MM.1S (cell line): ENCODE results near the gene RNASE8.

Experiments used
- DNase-seq: peaks from one replicate; pipeline ENCODE4 v3.0.0-alpha.2; 2015
- H2AFZ ChIP-seq: fragments of 300-600 bp; sonication (generic); 2 replicates; pipeline ENCODE4 v1.6.0; 2016; ENCODE audit warnings: antibody characterized with exemption, low read length
- H3F3A ChIP-seq: fragments of 300-600 bp; sonication (generic); 2 replicates; pipeline ENCODE4 v1.6.1; 2016; ENCODE audit warnings: mild to moderate bottlenecking, antibody characterized with exemption, low read length, moderate library complexity, mixed read lengths; ENCODE audit not compliant: insufficient read depth
- H3K27ac ChIP-seq: fragments of 300-600 bp; sonication (generic); 2 replicates; pipeline ENCODE4 v1.5.1; 2016; ENCODE audit warnings: mild to moderate bottlenecking, low read length
- H3K27me3 ChIP-seq: fragments of 300-600 bp; sonication (generic); replicated peaks from 2 replicates; pipeline ENCODE4 v1.6.0; 2016; ENCODE audit warnings: low read length; ENCODE audit not compliant: insufficient read depth
- H3K36me3 ChIP-seq: fragments of 300-600 bp; sonication (generic); replicated peaks from 2 replicates; pipeline ENCODE4 v1.6.1; 2016; ENCODE audit warnings: mild to moderate bottlenecking, low read length, mixed read lengths; ENCODE audit not compliant: insufficient read depth
- H3K4me1 ChIP-seq: fragments of 300-600 bp; sonication (generic); 2 replicates; pipeline ENCODE4 v1.6.1; 2016; ENCODE audit warnings: low read length, mixed read lengths
- H3K4me2 ChIP-seq: fragments of 300-600 bp; sonication (generic); 2 replicates; pipeline ENCODE4 v1.6.0; 2016; ENCODE audit warnings: low read depth, low read length
- H3K4me3 ChIP-seq: fragments of 300-600 bp; sonication (generic); 2 replicates; pipeline ENCODE4 v1.5.1; 2016; ENCODE audit warnings: low read length, mixed read lengths
- H3K79me2 ChIP-seq: fragments of 300-600 bp; sonication (generic); 2 replicates; pipeline ENCODE4 v1.6.1; 2016; ENCODE audit warnings: mixed run types, low read length, mixed read lengths
- H3K9ac ChIP-seq: fragments of 300-600 bp; sonication (generic); 2 replicates; pipeline ENCODE4 v1.6.1; 2016; ENCODE audit warnings: low read length, mixed read lengths
- H3K9me2 ChIP-seq: fragments of 300-600 bp; sonication (generic); replicated peaks from 2 replicates; pipeline ENCODE4 v1.6.1; 2016; ENCODE audit warnings: mild to moderate bottlenecking, low read length, mixed read lengths; ENCODE audit not compliant: insufficient read depth
- H3K9me3 ChIP-seq: fragments of 300-600 bp; sonication (generic); replicated peaks from 2 replicates; pipeline ENCODE4 v1.6.1; 2016; ENCODE audit warnings: mild to moderate bottlenecking, low read length, mixed read lengths; ENCODE audit not compliant: insufficient read depth
- H4K20me1 ChIP-seq: fragments of 300-600 bp; sonication (generic); 2 replicates; pipeline ENCODE4 v1.6.1; 2016; ENCODE audit warnings: mild to moderate bottlenecking, low read length, moderate library complexity, mixed read lengths; ENCODE audit not compliant: insufficient read depth
- EZH2 ChIP-seq: fragments of 300-600 bp; sonication (generic); optimal IDR thresholded peaks from 2 replicates; pipeline ENCODE3; 2017; ENCODE audit warnings: low read depth, mild to moderate bottlenecking, antibody characterized with exemption, low read length, mixed read lengths
- EZH2phosphoT487 ChIP-seq: fragments of 300-600 bp; sonication (generic); IDR thresholded peaks from 2 replicates; pipeline ENCODE4 v1.6.1; 2018; ENCODE audit warnings: antibody characterized with exemption, low read length
- TF ChIP-seq, protein P1 (sequence below): fragments of 300-600 bp; sonication (generic); IDR thresholded peaks from 2 replicates; pipeline ENCODE4 v1.5.1; 2016; ENCODE audit warnings: antibody characterized with exemption, low read length, mixed read lengths

The RNASE8 gene

DNA sequence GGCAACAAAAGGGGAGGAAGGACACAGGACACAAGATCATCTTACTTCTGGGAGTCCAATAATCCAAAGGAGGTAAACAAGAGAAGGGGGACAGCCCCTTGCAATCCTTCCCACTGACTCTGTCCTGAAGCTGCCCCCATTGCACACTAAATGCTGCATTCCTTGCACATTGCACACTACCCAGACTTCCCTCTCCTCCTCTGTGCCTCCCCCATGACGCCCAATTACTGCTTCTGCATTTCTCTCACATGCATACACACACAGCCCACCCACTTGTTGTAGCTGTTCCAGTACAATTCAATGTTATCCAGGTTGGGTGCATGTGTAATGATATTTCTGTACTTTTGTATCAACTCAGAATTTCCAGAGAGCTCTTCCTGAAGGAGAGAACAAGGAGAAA is 38.3 kb upstream of the RNASE8 start:
- H3K4me3 ChIP-seq, result no peak overlapping the region
- no peaks in the 10 kb centered on the region for H3K9me3 ChIP-seq
- no peaks in the 10 kb centered on the region for H3K9me2 ChIP-seq
- H3K27ac ChIP-seq, result no peak overlapping the region
- no peak overlapping the region for H3K4me2 ChIP-seq
- no peaks in the 10 kb centered on the region for H3K4me1 ChIP-seq
- H3K27me3 ChIP-seq, result no peaks in the 10 kb centered on the region
- no peaks in the 10 kb centered on the region for H3K79me2 ChIP-seq
- H3F3A ChIP-seq, result no peaks in the 10 kb centered on the region
- TF ChIP-seq EZH2phosphoT487, result no peak
- no peak for TF ChIP-seq EZH2
- TF ChIP-seq, protein P1, sequence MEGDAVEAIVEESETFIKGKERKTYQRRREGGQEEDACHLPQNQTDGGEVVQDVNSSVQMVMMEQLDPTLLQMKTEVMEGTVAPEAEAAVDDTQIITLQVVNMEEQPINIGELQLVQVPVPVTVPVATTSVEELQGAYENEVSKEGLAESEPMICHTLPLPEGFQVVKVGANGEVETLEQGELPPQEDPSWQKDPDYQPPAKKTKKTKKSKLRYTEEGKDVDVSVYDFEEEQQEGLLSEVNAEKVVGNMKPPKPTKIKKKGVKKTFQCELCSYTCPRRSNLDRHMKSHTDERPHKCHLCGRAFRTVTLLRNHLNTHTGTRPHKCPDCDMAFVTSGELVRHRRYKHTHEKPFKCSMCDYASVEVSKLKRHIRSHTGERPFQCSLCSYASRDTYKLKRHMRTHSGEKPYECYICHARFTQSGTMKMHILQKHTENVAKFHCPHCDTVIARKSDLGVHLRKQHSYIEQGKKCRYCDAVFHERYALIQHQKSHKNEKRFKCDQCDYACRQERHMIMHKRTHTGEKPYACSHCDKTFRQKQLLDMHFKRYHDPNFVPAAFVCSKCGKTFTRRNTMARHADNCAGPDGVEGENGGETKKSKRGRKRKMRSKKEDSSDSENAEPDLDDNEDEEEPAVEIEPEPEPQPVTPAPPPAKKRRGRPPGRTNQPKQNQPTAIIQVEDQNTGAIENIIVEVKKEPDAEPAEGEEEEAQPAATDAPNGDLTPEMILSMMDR, result no peak
- no peaks in the 10 kb centered on the region for H3K36me3 ChIP-seq
- no peak for DNase-seq
- no peaks in the 10 kb centered on the region for H4K20me1 ChIP-seq
- no peak overlapping the region for H2AFZ ChIP-seq
- H3K9ac ChIP-seq, result no peak overlapping the region

DNA sequence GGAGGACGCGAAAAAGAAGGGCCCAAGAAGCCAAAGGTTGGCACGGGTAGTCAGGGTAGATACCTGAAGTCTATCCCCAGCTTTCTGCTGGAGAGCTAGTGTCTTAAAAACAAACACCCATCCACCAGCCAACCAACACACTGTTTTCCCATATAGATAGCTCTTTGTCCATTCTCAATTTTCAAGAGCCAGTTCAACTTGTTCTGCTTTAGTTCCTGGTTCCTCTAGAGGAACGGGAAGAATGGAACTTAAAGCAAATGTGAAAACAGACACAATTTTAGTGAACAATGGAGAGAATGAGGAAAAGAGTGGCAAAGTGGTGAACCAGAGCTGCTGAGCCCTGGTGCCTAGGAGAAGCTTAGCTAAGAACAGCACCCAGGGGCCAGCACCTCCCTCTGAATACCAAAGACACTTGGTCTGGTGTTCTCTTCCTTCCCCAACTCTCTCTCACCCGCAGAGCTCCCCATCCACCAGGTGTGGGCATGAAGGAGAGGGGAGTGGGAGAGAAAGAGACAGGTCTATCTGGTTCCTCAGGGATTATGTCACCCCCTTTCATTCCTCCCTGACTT is 36.6 kb upstream of the RNASE8 start:
- Histone ChIP-seq H4K20me1 (no peaks in the 10 kb centered on the region), H3K4me3 (no peak overlapping the region), H3K4me1 (no peaks in the 10 kb centered on the region), H3F3A (no peaks in the 10 kb centered on the region), H3K27ac (no peak overlapping the region), H3K9ac (no peak overlapping the region), H3K36me3 (no peaks in the 10 kb centered on the region), H3K9me2 (no peaks in the 10 kb centered on the region), H3K4me2 (no peak overlapping the region), H3K27me3 (no peaks in the 10 kb centered on the region), H3K79me2 (no peaks in the 10 kb centered on the region), H2AFZ (no peak overlapping the region), H3K9me3 (no peaks in the 10 kb centered on the region)
- TF ChIP-seq, protein P1, result no peak
- no peak for TF ChIP-seq EZH2phosphoT487
- no peak for DNase-seq

DNA sequence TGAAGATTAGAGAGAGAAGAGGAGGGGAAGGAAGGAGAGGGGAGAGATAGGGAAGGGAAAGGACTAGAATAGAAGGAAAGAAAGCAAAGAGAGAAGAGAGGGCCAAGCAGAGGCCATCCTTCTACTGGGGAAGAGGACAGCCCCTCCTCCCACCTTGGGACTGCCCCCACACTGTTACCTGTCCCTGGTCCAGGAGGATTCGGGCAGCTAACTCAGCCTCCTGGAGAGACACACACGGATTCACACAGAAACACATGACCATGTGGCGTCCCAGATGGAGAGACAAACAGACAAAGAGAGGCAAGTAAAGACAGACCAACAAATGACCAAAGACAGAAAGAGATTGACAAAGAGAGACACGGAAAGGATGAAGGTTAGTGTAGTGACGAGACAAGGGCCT is 34.9 kb upstream of the RNASE8 start:
- Histone ChIP-seq H3K79me2 (no peaks in the 10 kb centered on the region), H3K4me1 (no peaks in the 10 kb centered on the region), H3K4me3 (no peak overlapping the region), H3K27ac (no peak overlapping the region), H3K9me3 (no peaks in the 10 kb centered on the region), H3K27me3 (no peaks in the 10 kb centered on the region), H3K36me3 (no peaks in the 10 kb centered on the region), H3K9me2 (no peaks in the 10 kb centered on the region), H3K4me2 (no peak overlapping the region), H2AFZ (no peak overlapping the region), H3K9ac (no peak overlapping the region), H4K20me1 (no peaks in the 10 kb centered on the region), H3F3A (no peaks in the 10 kb centered on the region)
- no peak for TF ChIP-seq EZH2phosphoT487
- TF ChIP-seq, protein P1, result no peak
- no peak for TF ChIP-seq EZH2
- DNase-seq, result no peak
